Activated CD8-positive, alpha-beta memory T cell treated with anti-CD3 and anti-CD28 coated beads, Interleukin-2, amount 50 U/mL, for 24 hours (primary cell): ENCODE results near the gene HAP1.
A peak's percentile ranks its signal among the peaks of the same experiment; 100 is the strongest.
"Not testable (repeated sequence)": the region's sequence is repeated elsewhere in the genome, so short reads cannot be mapped to it uniquely, and the experiment has no call there.

ENCODE experiments used
- DNase-seq: peaks from one replicate; pipeline ENCODE4 v3.0.0-alpha.2; 2020; ENCODE audit errors: extremely low read depth

Gene HAP1

DNA sequence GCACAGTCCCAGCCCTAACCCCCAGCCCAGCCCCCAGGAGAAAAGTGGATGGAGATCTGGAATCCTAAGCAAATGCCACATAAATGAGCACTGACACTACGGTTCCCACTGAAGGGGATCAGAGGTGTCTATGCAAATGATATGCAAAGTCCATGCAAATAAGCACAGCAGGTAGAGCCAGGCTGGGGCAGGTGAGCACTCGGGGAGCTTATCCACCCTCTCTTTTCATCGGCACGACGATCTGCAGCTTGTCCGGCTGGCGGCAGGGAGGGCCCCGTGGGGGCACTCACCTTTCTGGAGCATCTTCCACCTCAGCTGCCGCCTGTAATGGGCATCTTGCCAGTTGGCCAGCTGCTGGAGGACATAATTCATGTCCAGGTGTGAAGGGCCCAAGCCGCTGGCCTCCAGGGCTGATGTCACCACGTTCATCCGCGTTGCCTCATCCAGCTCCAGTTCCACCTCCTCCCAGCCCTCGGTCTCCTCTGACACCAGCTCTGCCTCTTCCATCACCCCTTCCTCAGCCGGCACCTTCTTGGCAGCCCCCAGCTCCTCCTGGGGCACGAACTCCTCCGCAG lies 9.9 kb downstream of the HAP1 start:
- DNase-seq = no peak

GRCh38 chr17:41723801-41724475 lies 10.5 kb downstream of the HAP1 start:
- no peak for DNase-seq

GRCh38 chr17:41722231-41722630 lies 12.2 kb downstream of the HAP1 start:
- no peak for DNase-seq

GRCh38 chr17:41718287-41718645 lies 16.2 kb downstream of the HAP1 start:
- DNase-seq = no peak

DNA sequence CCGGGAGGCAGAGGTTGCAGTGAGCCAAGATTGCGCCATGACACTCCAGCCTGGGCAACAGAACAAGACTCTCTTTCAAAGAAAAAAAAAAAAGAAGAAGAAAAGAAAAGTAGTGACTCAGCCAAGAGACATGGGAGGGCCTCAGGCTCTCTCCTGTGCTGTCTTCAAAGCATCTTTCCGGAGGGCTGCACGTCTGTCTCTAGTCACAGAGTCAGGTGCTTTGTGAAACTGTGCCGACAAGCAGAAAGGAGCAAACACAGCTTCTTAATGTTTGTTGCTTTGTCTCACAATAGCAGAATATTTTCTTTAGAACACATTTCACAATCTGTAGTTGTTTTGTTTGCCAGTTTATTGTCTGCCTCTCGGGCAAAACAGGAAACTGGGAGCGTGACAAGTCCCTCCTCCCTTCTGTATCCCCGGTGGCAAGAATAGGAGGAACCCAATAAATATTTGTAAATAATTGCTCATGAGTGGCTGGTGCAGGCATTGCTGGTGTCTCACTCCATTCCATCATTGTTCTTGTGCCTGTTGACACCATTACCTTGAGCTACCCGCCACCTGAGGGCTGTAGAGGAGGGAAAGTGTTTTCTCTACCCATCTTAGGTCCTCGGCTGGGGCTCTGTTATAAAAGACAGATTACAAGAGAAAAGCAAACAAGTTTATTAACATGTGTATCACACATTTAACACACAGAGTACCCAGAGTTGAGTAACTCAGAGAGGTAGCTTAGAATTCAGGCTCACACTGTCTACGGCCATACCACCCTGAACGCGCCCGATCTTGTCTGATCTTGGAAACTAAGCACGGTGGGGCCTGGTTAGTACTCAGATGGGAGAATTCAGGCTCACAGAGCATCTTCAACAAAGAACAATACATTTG lies 16.8 kb downstream of the HAP1 start:
- DNase-seq = no peak

DNA sequence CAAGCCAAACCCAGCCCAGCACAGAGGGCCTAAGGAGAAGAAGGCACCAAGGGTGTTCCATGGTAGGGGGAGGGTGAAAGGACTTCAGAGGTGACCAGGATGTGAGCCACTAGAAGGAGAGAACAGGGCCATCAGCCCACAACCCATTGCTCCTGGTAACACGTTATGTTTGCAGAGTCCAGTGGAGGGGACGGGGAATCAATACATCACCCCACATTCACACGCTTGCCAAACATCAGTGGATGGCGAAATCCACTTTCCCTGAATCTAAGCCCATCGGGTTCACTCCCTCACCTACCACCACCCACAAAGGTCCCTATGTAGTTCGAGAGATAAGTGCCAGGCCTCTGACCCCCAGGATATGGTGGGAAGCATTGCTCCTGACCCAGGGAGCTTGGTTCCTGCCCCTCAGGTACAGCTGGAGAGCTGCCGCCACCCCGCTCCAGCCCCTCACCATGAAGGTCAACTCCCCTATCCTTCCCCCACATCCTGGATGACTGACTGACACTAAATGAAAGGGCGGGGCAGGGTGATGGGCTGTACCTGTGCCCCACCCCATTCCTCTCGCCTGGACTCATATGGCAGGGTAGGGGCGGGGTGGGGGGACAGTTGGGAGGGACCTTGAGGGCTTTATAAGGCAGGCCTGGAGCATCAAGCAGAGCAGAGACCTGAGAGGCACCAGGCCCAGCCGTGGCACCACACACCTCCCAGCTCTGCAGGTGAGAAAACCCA lies 22.6 kb downstream of the HAP1 start, which contains the start of gene GAST:
TSS of gene GAST (plus strand) at position 663 of the 732 bp plus-strand sequence. CDS start 3,106 bp downstream, outside the sequence.
- no peak for DNase-seq

DNA sequence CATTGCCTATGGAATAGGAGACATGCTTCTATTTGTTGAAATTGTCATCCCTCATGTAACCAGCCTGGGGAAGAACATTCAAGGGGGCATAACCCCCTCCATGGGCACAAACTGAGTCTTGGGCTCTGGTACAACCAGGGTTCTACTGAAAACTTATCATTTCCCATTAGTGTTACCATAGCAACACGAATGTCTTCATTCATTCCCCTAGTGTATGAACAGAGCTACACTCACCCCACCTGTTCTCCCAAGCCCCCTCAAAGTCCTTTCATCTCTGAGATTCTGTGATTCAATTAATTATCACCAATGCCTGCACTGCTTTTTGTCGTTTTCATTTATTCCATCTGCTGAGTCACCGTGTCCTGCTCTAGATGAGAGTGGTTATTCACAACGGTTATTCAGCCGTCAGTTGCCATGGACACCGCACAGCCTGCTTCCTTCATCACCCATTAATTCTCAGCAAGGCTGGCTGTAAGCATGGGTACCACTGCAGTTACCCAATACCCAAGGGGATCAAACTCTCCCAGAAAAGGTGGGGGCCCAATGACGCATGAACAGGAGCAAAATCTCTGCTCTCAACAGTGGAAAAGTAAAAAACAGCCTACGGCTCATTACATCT lies 23.9 kb downstream of the HAP1 start:
- no peak for DNase-seq

DNA sequence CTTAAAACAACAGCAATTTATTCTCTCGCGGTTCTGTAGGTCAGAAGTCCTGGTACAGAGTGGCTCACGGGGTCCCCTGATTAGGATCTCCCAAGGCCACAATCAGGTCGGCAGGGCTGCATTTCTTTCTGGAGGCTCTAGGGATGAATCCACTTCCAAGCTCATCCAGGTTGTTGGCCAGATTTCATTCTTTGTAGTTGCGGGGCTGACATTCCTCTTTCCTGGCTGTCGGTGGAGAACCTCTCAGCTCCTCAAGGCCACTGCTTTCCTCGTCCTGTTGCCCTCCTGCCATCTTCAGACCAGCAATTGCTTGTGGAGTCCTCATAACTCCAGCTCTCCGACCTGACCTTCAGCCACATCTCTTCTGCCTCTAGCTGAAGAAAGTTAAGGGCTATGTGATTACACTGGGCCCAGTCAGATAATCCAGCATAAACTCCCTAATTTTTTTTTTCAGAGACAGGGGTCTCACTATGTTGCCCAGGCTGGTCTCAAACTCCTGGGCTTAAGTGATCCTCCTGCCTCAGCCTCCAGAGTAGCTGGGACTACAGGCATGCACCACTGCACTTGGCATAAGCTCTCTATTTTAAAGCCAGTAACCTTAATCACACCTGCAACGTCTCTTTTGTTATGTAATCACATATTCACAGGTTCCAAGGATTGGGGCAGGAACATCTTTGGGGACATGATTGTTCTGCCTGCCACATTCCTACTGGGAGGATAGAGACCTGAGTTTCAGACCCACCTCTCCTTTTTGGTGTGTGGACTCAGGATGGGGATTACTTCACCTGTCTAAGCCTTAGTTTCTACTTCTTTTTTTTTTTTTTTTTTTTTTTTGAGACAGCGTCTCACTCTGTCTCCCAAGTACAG lies 26.4 kb downstream of the HAP1 start:
- DNase-seq = no peak

- no peak for DNase-seq
Measured at GRCh38 chr17:41705271-41705991, 29.0 kb downstream of the HAP1 start.

DNA sequence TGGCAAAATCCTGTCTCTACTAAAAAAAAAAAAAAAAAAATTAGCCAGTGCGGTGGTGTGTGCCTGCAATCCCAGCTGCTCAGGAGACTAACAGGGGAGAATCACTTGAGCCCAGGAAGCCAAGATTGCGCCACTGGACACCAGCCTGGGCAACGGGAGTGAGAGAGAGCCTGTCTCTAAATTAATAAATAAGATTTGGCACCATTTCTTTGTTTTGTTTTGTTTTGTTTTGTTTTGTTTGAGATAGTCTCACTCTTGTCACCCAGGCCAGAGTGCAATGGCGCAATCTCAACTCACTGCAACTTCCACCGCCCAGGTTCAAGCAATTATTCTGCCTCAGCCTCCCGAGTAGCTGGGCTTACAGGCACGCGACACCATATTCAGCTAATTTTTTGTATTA lies 31.7 kb downstream of the HAP1 start:
- no peak for DNase-seq

DNA sequence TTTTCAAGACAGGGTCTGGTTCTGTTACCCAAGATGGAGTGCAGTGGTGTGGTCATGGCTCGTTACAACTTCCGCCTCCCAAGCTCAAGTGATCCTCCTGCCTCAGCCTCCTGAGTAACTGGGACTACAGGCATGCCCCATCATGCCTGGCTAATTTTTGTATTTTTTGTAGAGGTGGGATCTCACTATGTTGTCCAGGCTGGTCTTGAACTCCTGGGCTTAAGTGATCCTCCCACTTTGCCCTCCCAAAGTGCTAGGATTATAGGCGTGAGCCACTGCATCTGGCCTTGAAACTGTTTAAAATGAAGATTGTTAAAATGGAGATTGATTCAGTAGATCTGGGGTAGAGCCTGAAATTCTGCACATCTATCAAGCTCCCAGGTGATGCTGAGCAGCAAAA lies 33.6 kb downstream of the HAP1 start:
- not testable (repeated sequence) for DNase-seq

DNA sequence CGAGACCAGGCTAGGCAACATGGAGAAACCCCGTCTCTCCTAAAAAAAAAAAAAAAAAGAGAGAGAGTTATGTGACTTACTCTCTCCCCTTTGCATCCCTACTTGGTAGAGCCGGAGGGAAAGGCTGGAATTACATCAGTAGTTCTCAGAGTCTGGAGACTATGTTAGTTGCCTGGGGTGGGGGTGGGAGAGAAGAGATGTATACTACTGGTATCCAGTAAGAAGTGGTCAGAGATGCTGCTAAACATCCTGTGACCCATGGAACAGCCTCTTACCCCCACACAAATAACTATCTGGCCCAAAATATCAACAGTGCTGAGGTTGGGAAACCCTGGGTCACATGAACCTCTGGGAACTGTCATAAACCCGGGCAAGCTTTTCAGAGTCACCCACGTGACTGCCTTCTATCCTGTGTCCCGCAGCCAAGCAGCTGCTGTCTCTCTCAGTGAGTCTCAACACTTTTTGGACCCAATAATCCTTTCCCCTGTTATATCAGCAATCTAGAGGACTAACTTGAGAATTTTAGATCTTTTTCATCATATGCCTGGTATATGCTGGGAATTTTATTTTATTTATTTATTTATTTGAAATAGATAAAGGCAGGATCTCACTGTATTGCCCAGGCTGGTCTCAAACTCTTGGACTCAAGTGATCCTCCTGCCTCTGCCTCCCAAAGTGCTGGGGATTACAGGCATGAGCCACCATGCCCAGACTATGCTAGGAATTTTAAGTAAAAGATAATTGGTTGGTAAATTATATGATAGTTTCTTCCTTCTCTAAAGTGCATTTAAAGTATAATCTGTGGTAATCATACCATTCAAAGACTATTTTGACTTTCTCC lies 37.1 kb downstream of the HAP1 start:
- DNase-seq = no peak

DNA sequence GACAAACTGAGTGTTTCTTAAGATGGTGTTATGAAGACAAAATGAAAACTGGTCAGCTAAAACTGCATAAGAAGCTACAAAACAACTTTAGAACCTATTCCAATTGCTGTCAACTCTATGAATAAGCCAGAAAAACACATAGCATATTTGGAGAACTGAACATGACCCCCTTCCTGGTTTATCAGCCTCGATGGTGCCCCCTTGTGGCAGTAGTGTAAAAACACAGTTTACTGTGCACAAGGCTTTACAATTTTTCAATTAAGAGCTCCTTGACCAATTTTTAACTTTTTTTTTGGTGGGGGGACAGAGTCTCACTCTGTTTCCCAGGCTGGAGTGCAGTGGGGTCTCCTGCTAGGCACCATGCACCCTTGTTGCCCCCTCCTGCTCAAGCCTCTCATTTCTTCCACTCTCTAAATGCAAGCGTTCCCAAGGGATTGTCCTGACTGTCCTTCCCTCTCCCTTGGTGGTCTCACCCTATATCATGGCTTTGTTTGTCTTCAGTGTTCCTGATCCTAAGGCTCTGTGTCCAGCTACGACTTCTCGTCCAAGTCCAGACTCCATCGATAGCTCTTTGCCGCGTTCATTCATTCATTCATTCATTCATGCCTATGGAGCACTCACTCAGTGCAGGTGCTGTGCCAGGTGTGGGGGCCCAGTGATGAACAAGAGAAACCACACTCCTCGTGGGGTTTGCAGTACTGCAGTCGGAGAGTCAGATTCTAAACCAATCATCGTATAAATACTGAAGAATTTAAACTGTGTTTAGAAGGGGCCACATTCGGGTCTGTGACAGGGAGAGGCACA lies 38.3 kb downstream of the HAP1 start:
- DNase-seq = peak; percentile 46

DNA sequence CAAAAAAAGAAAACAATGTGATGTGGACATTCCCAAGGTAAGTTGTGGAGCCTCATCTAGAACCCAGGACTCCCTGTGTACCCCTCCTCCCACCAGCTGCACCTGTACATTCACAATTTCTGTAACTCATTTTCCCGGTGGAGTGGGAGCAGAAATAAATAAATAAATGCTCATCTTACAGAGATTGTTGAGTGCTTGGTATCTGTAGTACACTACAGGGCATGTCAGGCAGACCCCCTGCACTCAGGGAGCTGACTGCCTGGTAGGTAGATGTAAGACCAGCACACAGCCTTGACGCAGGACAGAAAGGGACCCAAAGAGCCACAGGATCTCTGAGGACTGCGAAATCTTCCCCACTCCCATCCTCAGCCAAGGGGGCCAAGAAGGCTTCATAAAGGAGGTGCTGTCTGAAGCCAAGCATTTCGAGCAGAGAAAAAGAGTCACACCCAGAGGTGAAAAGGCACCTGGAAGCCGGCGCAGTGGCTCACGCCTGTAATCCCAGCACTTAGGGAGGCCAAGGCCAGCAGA lies 39.2 kb downstream of the HAP1 start:
- no peak for DNase-seq

DNA sequence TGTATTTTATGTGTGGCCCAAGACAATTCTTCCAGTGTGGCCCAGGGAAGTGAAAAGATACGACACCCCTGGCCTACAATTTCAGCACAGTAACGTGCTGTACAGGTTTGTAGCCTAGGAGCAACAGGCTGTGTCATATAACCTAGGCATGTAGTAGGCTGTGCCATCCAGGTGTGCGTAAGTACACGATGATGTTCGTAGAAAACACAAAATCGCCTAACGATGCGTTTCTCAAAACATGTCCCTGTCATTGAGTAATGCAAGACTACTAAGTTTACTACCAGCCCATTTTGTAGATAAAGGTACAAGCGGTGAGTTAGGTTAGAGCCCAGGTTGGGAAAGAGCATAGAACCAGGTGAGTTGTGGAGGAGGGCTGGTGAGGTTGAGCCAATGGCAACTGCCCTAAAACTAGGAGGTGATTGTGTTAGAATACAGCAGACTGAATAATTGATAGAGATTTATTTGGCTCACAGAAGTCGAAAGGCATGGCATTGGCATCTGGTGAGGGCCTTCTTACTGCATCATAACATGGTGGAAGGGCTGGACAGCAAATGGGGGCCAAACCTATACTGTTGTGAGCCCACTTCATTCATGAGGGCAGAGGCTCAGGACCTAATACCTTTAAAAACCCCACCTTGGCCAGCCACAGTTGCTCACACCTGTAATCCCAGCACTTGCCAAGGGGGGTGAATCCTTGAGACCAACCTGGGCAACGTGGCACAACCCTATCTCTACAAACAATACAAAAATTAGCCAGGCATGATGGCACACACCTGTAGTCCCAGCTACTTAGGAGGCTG lies 41.5 kb downstream of the HAP1 start:
- DNase-seq = no peak

GRCh38 chr17:41691031-41691777 lies 43.2 kb downstream of the HAP1 start:
- DNase-seq = no peak
